GM21825 (cell line): ENCODE results near the gene STKLD1.
"Not testable (repeated sequence)": the region's sequence is repeated elsewhere in the genome, so short reads cannot be mapped to it uniquely, and the experiment has no call there.

ENCODE experiments used
- ATAC-seq: cut with Tn5 transposase; IDR thresholded peaks from one replicate; pipeline ENCODE4 v1.9.1; 2021; ENCODE audit warnings: mild to moderate bottlenecking, moderate library complexity; ENCODE audit not compliant: unreplicated experiment

STKLD1 gene

GRCh38 chr9:133436681-133437080, 60.5 kb downstream of the STKLD1 start:
- ATAC-seq: no peak

- ATAC-seq: no peak
Measured at GRCh38 chr9:133437753-133438531, 61.8 kb downstream of the STKLD1 start.

GRCh38 chr9:133439337-133439736, 63.2 kb downstream of the STKLD1 start:
- no peak for ATAC-seq

GRCh38 chr9:133440874-133441273, 64.7 kb downstream of the STKLD1 start:
- ATAC-seq: no peak

- ATAC-seq: no peak
Measured at GRCh38 chr9:133441571-133441970, 65.4 kb downstream of the STKLD1 start.

- ATAC-seq: no peak
Measured at GRCh38 chr9:133443248-133443647, 67.1 kb downstream of the STKLD1 start.

GRCh38 chr9:133443982-133444381, 67.8 kb downstream of the STKLD1 start:
- no peak for ATAC-seq

- ATAC-seq: no peak
Measured at GRCh38 chr9:133445293-133445969, 69.3 kb downstream of the STKLD1 start.

GRCh38 chr9:133448487-133448972, 72.4 kb downstream of the STKLD1 start:
- no peak for ATAC-seq

GRCh38 chr9:133449760-133450159, 73.6 kb downstream of the STKLD1 start:
- ATAC-seq: no peak

- ATAC-seq: not testable (repeated sequence)
Measured at GRCh38 chr9:133451865-133452264, 75.7 kb downstream of the STKLD1 start.

- ATAC-seq: no peak
Measured at GRCh38 chr9:133452562-133452961, 76.4 kb downstream of the STKLD1 start.

GRCh38 chr9:133453651-133454050, 77.5 kb downstream of the STKLD1 start:
- no peak for ATAC-seq

GRCh38 chr9:133454325-133454724, 78.2 kb downstream of the STKLD1 start:
- no peak for ATAC-seq

GRCh38 chr9:133454943-133455673, 78.9 kb downstream of the STKLD1 start:
- ATAC-seq: no peak
